ENCODE data around the gene WDFY4.

- TF ChIP-seq, protein P1, sequence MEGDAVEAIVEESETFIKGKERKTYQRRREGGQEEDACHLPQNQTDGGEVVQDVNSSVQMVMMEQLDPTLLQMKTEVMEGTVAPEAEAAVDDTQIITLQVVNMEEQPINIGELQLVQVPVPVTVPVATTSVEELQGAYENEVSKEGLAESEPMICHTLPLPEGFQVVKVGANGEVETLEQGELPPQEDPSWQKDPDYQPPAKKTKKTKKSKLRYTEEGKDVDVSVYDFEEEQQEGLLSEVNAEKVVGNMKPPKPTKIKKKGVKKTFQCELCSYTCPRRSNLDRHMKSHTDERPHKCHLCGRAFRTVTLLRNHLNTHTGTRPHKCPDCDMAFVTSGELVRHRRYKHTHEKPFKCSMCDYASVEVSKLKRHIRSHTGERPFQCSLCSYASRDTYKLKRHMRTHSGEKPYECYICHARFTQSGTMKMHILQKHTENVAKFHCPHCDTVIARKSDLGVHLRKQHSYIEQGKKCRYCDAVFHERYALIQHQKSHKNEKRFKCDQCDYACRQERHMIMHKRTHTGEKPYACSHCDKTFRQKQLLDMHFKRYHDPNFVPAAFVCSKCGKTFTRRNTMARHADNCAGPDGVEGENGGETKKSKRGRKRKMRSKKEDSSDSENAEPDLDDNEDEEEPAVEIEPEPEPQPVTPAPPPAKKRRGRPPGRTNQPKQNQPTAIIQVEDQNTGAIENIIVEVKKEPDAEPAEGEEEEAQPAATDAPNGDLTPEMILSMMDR (IDR thresholded peaks at IDR 0.05), result no peak
- TF ChIP-seq EZH2 (IDR thresholded peaks at IDR 0.05), result no peak
Measured at GRCh38 chr10:48694371-48695030, 9.8 kb downstream of the WDFY4 start.
